GM23338 (cell line): ENCODE results near the gene TMX3. TPM values are rescaled to one million over a fixed set of nuclear protein-coding genes. Genes with fewer than 3 reads are reported as not detected.

ENCODE experiments used
- ATAC-seq: fragments of 200-7000 bp; cut with Tn5 transposase; 3 replicates; pipeline ENCODE4 v1.9.1; 2020
- DNase-seq: peaks from one replicate; pipeline ENCODE4 v3.0.0-alpha.2; 2015; ENCODE audit warnings: low spot score
- H2AFZ ChIP-seq: fragments of 200-600 bp; sonication (generic); 2 replicates; pipeline ENCODE4 v1.8.0; 2016; ENCODE audit warnings: antibody characterized with exemption, mild to moderate bottlenecking, moderate library complexity
- H3F3A ChIP-seq: fragments of 200-600 bp; sonication (generic); replicated peaks from 2 replicates; pipeline ENCODE4 v1.8.0; 2017; ENCODE audit warnings: antibody characterized with exemption, mixed run types, low read depth
- H3K27ac ChIP-seq: fragments of 200-600 bp; sonication (generic); 2 replicates; pipeline ENCODE4 v1.6.1; 2016; ENCODE audit warnings: low read depth
- H3K27me3 ChIP-seq: fragments of 200-600 bp; sonication (generic); 2 replicates; pipeline ENCODE4 v1.8.0; 2016; ENCODE audit warnings: mild to moderate bottlenecking, mixed run types, moderate library complexity; ENCODE audit not compliant: insufficient read depth
- H3K36me3 ChIP-seq: fragments of 200-600 bp; sonication (generic); 2 replicates; pipeline ENCODE4 v1.8.0; 2016; ENCODE audit warnings: mild to moderate bottlenecking; ENCODE audit not compliant: insufficient read depth
- H3K4me1 ChIP-seq: fragments of 200-600 bp; sonication (generic); 2 replicates; pipeline ENCODE4 v1.8.0; 2016; ENCODE audit warnings: mild to moderate bottlenecking, moderate library complexity; ENCODE audit not compliant: insufficient read depth
- H3K4me2 ChIP-seq: fragments of 200-600 bp; sonication (generic); 2 replicates; pipeline ENCODE4 v1.7.1; 2017; ENCODE audit warnings: mixed run types
- H3K4me3 ChIP-seq: fragments of 200-600 bp; sonication (generic); 2 replicates; pipeline ENCODE4 v1.6.1; 2016; ENCODE audit warnings: mixed run types
- H3K79me2 ChIP-seq: fragments of 200-600 bp; sonication (generic); replicated peaks from 2 replicates; pipeline ENCODE4 v1.8.0; 2017; ENCODE audit warnings: mild to moderate bottlenecking; ENCODE audit not compliant: insufficient read depth
- H3K9me2 ChIP-seq: fragments of 200-600 bp; sonication (generic); 2 replicates; pipeline ENCODE4 v1.8.0; 2017; ENCODE audit not compliant: insufficient read depth
- H4K20me1 ChIP-seq: fragments of 200-600 bp; sonication (generic); replicated peaks from 2 replicates; pipeline ENCODE4 v1.8.0; 2017; ENCODE audit warnings: mild to moderate bottlenecking; ENCODE audit not compliant: insufficient read depth
- H3K27ac Mint-ChIP-seq: 2 replicates; pipeline ENCODE4 v1.8.0; 2020; ENCODE audit warnings: inconsistent platforms, mild to moderate bottlenecking, moderate library complexity, mixed read lengths
- H3K27me3 Mint-ChIP-seq: 3 replicates; pipeline ENCODE4 v1.8.0; 2022; ENCODE audit warnings: low read depth, mild to moderate bottlenecking, moderate library complexity, mixed read lengths, inconsistent platforms; ENCODE audit not compliant: insufficient read depth, poor library complexity
- H3K36me3 Mint-ChIP-seq: 3 replicates; pipeline ENCODE4 v1.8.0; 2021; ENCODE audit warnings: low read depth, mild to moderate bottlenecking, inconsistent platforms, moderate library complexity, mixed read lengths
- H3K4me1 Mint-ChIP-seq: 3 replicates; pipeline ENCODE4 v1.8.0; 2020; ENCODE audit warnings: mild to moderate bottlenecking, inconsistent platforms, mixed read lengths
- H3K4me3 Mint-ChIP-seq: 3 replicates; pipeline ENCODE4 v1.8.0; 2021; ENCODE audit warnings: moderate library complexity, mild to moderate bottlenecking, inconsistent platforms, mixed read lengths
- H3K9me3 Mint-ChIP-seq: 3 replicates; pipeline ENCODE4 v1.8.0; 2020; ENCODE audit warnings: moderate library complexity, mild to moderate bottlenecking, inconsistent platforms, mixed read lengths
- CREB1 ChIP-seq: fragments of 250-450 bp; sonication (Bioruptor Pico); IDR thresholded peaks from 2 replicates; pipeline ENCODE4 v1.5.0; 2020; ENCODE audit warnings: low read depth, mild to moderate bottlenecking, moderate library complexity
- ETS1 ChIP-seq: IDR thresholded peaks from 2 replicates; pipeline ENCODE4 v1.6.1; 2016; ENCODE audit warnings: antibody characterized with exemption
- EZH2 ChIP-seq: fragments of 200-600 bp; sonication (generic); IDR thresholded peaks from one replicate; pipeline ENCODE4 v1.8.0; 2017; ENCODE audit warnings: antibody characterized with exemption, mild to moderate bottlenecking, low read depth; ENCODE audit not compliant: unreplicated experiment
- EZH2phosphoT487 ChIP-seq: fragments of 200-600 bp; sonication (generic); IDR thresholded peaks from one replicate; pipeline ENCODE4 v1.8.1; 2018; ENCODE audit warnings: antibody characterized with exemption; ENCODE audit not compliant: unreplicated experiment
- JUNB ChIP-seq: IDR thresholded peaks from one replicate; pipeline ENCODE4 v1.6.1; 2016; ENCODE audit warnings: antibody characterized with exemption; ENCODE audit not compliant: unreplicated experiment
- NANOG ChIP-seq: IDR thresholded peaks from 2 replicates; pipeline ENCODE4 v1.6.1; 2016; ENCODE audit warnings: antibody characterized with exemption, borderline replicate concordance
- POLR2AphosphoS5 ChIP-seq: IDR thresholded peaks from 2 replicates; pipeline ENCODE4 v1.6.1; 2016; ENCODE audit warnings: antibody characterized with exemption, low read depth
- ZNF462 ChIP-seq: fragments of 250-450 bp; sonication (Bioruptor Pico); IDR thresholded peaks from 2 replicates; pipeline ENCODE4 v1.5.0; 2020; ENCODE audit warnings: mild to moderate bottlenecking, moderate library complexity
- long read RNA-seq: library from polyadenylated mRNA; unstranded; transcript quantifications from one replicate; pipeline ENCODE4 v2.0.0, GENCODE V29; 2020; ENCODE audit not compliant: unreplicated experiment
- polyA plus RNA-seq: library from polyadenylated mRNA; unstranded; fragments of >200 nt; fragmentation: Nextera tagmentation; extraction: Ambion mirVana; gene quantifications from 2 replicates; pipeline ENCODE4 v1.2.1, GENCODE V29; 2016
- total RNA-seq: library from RNA; depleted of rRNA; stranded (reverse); fragments of >200 nt; shearing (Covaris generic); gene quantifications from 2 replicates; pipeline ENCODE4 v1.2.3, GENCODE V29; 2014; rRNA removed

Gene TMX3
- total RNA-seq = 40.1 and 51.5 TPM in 2 replicates
- polyA plus RNA-seq = 9.9 and 12.4 TPM in 2 replicates
- long read RNA-seq, full-length matches to known transcripts = 3 of 3 reads
- long read RNA-seq, partial matches to known transcripts = 0 of 3 reads
- long read RNA-seq, other reads (novel, unspliced or antisense) = 0 of 3 reads

- peak within 1 kb of the TSS; percentile 84 for H3K4me3 ChIP-seq
- H3K9me2 ChIP-seq = no peaks in the 10 kb centered on the region
- no peak within 1 kb of the TSS for H3K27ac ChIP-seq
- H3K4me1 ChIP-seq = 0 out of 2 replicates have a peak, but pooled peaks cover 7% of the 10 kb centered on the region
- H3F3A ChIP-seq = no peaks in the 10 kb centered on the region
- H2AFZ ChIP-seq = peak within 1 kb of the TSS; percentile 93
- H3K27ac Mint-ChIP-seq = peak within 1 kb of the TSS; percentile 94
- peak; percentile 97 for ATAC-seq
- DNase-seq = peak; percentile 97
- no peaks in the 10 kb centered on the region for H3K27me3 ChIP-seq
- H3K4me1 Mint-ChIP-seq = peaks cover 11% of the 10 kb centered on the region
- peaks cover 45% of the 10 kb centered on the region for H3K79me2 ChIP-seq
- peak within 1 kb of the TSS; percentile 95 for H3K4me2 ChIP-seq
- H3K36me3 Mint-ChIP-seq = peaks cover 33% of the 10 kb centered on the region
- TF ChIP-seq ZNF462 (no peak), ETS1 (peak; percentile 39; the same call in 1 of the 2 replicates), POLR2AphosphoS5 (peak; percentile 78), CREB1 (CRISPR knock-in tag) (peak; percentile 51; the same call in 1 of the 2 replicates), NANOG (no peak), JUNB (no peak), EZH2 (no peak), EZH2phosphoT487 (no peak)
- 0 out of 2 replicates have a peak, but pooled peaks cover 4% of the 10 kb centered on the region for H4K20me1 ChIP-seq
- peaks cover 11% of the 10 kb centered on the region for H3K36me3 ChIP-seq
- peak within 1 kb of the TSS; percentile 99 for H3K4me3 Mint-ChIP-seq
- H3K27me3 Mint-ChIP-seq = no peaks in the 10 kb centered on the region
- H3K9me3 Mint-ChIP-seq = no peaks in the 10 kb centered on the region
Observed at GRCh38 chr18:68714712-68715496, at the start of gene TMX3. Gene TMX3, minus strand, starts transcription at chr18:68715108. Its CDS starts 127 bp downstream, at chr18:68714981.
